GM21737 (cell line): ENCODE measurements around the gene CRHBP.
"Not testable (repeated sequence)": the region's sequence is repeated elsewhere in the genome, so short reads cannot be mapped to it uniquely, and the experiment has no call there.

Source experiments
- ATAC-seq: cut with Tn5 transposase; IDR thresholded peaks from one replicate; pipeline ENCODE4 v1.9.1; 2021; ENCODE audit warnings: mild to moderate bottlenecking, moderate library complexity; ENCODE audit not compliant: unreplicated experiment

CRHBP gene, protein sequence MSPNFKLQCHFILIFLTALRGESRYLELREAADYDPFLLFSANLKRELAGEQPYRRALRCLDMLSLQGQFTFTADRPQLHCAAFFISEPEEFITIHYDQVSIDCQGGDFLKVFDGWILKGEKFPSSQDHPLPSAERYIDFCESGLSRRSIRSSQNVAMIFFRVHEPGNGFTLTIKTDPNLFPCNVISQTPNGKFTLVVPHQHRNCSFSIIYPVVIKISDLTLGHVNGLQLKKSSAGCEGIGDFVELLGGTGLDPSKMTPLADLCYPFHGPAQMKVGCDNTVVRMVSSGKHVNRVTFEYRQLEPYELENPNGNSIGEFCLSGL

DNA sequence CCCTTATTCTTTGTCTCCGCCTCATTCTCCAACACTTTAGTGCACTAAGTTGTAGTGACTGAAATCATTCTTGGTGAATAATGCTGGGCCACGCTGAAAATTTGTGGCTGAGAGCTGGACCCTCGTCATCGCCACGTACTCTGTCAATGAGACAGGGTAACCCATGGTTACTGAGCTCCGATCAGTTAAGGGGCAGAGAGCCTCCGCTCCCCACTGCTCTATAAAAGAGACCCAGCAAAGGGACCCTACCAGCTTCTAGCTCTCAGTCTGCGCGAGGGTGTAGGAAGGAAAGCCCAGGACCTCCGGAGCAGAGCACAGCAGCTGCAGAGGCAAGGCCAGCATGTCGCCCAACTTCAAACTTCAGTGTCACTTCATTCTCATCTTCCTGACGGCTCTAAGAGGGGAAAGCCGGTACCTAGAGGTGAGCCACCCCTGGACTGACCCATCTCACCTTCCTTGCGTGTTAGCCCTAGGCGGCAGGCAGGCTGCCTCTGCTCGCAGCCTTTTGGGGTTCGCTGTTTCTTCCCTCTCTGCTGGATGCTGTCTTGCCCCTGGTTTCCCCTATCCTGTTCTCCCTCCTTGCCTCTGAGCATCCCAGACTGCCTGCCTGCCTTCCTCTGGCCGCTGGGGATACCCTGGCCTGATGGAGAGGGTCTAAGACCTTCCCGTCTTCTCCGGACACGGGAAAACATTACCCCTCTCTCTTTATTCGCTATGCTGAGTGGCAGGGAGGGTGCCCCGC, at the start of gene CRHBP:
Gene CRHBP (plus strand): TSS at position 251 of the 742 bp plus-strand sequence. CDS start 90 bp downstream, at position 341.
- ATAC-seq: no peak

DNA sequence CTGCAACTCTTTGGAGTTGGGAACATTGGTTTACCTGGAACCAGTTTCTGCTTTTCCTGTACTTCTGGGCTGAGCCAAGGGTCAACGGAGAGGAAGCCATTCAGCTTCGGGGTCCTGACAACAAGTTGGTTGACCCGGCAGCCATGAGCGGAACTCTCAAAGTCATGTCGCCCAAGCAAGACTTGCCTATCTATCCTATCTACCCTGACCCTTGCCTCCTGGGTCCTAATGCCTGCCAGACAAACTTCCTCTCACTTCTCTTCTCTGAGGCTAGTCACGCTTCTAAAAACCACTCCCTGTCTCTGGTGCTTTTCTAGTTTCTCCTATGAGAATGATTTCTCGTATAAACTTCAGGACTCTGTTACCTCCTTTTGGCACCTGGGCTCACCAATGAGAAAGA, 44.7 kb upstream of the CRHBP start:
- ATAC-seq: no peak

DNA sequence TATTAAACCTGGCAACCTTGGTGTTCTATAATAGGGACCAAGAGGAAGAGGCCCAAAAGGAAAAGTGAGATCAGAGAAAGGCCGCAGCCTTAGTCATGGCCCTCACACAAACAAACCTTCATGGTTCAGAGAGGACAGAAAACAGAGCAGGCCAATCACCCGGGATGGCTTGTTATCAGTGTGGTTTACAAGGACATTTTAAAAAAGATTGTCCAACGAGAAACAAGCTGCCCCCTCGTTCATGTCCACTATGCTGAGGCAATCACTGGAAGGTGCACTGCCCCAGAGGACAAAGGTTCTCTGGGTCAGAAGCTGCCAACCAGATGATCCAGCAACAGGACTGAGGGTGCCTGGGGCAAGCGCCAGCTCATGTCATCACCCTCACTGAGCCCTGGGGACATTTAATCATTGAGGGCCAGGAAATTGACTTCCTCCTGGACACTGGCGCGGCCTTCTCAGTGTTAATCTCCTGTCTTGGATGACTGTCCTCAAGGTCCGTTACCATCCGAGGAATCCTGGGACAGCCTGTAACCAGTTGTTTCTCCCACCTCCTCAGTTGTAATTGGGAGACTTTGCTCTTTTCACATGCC, 42.4 kb upstream of the CRHBP start:
- ATAC-seq: not testable (repeated sequence)

DNA sequence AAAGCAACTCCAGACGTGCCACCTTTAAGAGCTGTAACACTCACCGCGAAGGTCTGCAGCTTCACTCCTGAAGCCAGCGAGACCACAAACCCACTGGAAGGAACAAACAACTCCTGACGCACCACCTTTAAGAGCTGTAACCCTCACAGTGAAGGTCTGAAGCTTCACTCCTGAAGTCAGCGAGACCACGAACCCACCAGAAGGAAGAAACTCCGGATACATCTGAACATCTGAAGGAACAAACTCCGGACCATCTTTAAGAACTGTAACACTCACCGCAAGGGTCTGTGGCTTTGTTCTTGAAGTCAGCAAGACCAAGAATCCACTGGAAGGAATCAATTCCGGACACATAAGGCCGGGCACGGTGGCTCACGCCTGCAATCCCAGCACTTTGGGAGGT, 38.2 kb upstream of the CRHBP start:
- ATAC-seq: not testable (repeated sequence)

DNA sequence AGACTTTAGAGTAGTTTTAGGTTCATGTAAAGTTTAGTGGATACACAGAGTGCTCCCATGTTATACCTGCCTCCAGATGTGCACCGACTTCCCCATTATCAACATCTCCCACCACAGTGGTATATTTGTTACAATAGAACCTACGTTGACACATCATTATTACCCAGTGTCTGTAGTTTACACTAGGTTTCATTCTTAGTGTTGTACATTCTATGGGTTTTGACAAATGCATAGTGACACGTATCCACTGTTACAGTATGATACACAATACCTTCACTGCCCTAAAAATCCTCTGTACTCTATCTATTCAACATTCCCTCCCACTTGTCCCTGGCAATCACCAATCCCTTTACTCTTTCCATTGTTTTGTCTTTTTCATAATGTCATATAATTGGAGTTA, 34.3 kb upstream of the CRHBP start:
- no peak for ATAC-seq

DNA sequence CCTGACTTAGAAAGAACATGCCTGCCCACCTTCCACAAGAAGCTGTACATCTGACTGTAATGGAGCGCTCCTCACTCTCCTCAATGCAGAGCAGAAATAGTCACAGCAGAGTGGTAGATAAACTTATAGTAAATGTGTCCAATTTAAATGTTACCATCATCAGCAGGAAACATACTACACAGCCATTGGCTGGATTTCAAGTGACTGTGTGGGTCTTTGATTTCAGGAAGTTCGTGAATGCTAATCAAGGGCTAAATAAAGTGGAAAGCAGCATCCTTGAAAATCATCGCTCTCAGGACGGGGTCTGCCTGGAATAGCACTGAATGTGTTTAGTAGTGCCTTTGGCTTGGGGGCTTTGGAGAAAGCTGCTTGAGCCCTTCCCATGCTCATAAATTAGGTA, 32.4 kb upstream of the CRHBP start:
- no peak for ATAC-seq

DNA sequence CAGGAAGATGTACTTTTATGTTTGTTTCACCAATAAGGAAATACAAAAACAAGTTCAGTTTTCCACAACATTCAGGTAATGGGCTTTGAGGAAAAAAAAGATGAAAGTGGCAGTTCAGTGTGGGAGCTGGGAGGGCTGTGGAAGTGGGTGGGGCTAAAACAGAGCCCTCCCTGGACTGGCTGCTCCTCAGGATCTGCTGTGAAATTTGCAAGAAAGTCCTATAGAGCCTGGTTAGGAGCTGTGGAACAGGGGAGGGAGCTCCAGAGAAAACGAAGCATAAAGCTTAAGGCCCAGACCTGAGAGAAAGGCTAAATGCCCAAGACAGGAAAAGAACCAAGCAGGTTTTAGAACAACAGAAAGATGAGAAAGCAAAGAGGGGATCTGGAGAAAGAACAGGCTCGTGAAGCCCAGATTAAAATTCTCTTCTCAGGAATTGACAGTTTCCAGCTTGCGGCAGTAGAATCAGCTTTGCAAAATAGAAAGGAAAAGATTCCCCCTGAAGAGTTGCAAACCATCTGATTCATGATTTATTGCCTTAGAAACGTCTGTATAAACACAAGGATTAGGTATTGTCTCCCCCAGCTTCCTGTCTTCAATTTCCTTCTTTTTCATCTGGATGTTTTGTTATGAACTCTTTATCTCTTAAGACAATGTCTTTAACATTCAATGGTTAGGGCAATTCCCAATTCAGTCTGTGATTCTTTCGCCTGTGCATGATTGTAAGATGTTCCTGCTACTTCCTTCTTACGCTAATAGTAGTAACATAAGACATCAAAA, 26.3 kb upstream of the CRHBP start:
- no peak for ATAC-seq

DNA sequence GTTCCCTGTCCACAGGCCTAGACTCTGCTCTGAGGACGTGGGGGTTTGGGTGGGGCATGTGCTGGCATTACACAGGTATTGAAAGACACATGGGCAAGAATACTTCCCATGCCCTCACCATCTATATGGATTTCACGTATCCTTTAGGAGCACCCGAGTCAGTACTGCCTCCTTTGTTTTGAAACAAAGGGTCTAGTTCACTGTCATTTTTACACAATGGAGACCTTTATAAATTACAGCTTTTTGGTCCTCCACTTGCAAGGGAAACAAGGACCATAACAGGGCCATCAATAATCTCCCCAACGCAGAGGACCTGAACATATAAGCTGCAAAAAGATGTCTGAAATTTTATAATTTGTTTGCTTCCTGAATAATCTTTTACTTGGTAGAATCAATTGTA, 24.9 kb upstream of the CRHBP start:
- ATAC-seq: no peak

DNA sequence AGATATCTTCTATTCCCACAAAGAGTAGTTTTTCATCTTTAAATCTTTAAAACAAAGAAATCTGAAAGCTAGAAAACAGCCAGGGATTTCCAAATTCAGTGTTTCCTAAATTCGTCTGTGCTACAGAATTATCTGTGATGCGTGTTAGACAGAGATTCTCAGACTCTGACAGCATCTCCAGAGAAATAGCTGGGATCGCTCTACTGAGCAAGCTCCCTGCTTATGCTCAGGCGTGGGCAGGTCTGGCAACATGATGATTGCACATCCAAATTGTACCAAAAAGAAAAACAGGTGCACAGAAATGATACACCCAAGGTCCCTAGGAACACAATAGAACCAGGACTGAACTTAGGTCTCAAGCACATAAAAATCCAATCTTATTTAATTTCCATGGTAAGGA, 22.8 kb upstream of the CRHBP start:
- ATAC-seq: no peak

DNA sequence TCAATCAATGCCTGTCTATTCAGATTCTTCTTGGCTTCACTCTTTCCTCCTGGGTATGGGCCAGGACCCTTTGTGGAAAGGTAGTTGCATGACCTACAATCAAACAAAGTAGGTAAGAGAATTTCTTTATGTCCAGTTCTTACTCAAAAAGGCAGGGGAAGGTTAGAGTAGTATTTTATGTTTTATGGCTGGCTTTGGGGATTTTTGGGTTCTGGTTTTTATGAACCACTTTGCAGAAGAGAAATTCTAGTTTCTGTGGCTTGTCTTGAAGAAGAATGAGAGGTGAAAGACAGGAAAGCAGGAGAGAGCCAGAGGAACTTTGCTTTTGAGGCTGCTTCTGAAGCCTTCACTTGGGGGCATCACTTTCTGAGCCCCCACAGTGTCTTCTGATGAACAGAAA, 14.7 kb upstream of the CRHBP start:
- no peak for ATAC-seq

DNA sequence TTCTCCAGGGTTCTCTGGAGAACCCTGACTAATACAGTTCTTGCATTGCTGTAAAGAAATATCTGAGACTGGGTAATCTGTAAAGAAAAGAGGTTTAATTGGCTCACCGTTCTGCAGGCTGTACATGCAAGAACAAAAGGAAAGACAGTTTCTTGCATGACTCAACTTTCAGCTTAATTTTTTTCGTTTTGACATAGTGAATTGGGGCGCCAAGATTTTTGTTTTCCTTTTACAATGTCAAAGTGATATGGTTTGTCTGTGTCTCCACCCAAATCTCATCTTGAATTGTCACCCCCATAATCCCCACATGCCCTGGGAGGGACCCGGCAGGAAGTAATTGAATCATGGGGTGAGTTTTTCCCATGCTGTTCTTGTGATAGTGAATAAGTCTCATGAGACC, 11.8 kb upstream of the CRHBP start:
- ATAC-seq: no peak

DNA sequence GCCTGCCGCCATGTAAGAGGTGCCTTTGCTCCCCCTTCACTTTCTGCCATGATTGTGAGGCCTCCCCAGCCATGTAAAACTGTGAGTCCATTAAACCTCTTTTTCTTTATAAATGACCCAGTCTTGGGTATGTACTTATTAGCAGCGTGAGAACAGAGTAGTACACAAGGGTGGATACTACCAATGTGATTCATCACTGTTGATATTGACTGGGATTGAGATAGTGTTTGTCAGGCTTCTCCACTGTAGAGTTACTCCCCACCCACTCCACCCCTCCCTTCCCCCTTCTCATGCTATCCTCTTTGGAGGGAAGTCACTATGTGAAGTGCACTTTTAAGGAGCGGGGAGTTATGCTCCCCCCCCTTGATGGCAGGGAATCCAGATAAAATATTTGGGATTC, 11.4 kb upstream of the CRHBP start:
- ATAC-seq: no peak

DNA sequence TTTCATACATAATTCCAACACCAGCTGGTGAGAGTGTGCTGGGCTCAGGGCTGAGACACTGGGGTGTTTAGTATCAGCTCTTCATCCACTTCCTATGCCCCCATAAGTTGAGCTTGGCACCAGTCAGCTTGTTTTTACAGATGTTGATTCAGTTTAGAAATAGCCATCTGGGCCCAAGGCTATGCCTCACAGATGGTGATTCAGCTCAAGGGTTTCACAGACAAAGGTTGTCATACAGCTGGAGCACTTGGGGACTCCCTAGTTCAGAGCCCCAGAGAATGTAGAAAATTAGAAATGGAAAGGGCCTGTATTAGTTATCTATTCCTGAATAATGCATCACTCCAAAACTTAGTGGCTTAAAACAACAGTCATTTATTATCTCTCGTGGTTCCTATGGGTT, 10.3 kb upstream of the CRHBP start:
- no peak for ATAC-seq

DNA sequence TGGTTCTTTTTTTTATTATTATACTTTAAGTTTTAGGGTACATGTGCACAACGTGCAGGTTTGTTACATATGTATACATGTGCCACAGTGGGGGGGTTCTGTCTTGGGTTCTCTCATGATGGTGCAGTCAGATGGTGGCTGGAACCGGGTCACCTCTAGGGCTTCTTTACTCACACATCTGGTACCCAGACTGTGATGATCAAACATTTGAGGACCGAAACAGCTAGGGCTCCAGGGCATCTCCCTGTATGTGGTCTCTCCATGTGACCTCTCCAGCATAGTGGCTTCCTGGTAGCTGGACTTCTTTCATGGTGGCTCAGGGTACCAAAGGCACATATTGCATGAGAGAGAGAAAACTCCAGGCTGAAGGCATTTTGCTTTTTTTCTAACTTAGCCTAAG, 9.8 kb upstream of the CRHBP start:
- no peak for ATAC-seq

DNA sequence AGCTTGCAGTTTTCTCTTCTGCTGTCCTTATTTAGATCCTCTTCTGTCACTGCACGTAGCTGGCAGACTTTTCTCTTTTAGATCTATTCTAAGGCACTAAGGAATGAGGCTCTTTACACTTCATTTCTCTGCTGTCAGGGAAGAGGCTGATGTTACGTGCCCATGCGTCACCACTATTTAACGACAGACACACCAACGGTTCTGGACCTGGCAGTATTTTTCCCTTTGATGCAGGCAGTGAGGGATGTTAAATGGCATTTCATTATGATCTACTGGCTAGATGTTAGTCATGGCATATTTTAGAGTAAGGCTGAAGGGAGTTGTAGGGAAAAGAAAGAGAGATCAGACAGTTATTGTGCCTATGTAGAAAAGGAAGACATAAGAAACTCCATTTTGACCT, 8.2 kb upstream of the CRHBP start:
- ATAC-seq: no peak

DNA sequence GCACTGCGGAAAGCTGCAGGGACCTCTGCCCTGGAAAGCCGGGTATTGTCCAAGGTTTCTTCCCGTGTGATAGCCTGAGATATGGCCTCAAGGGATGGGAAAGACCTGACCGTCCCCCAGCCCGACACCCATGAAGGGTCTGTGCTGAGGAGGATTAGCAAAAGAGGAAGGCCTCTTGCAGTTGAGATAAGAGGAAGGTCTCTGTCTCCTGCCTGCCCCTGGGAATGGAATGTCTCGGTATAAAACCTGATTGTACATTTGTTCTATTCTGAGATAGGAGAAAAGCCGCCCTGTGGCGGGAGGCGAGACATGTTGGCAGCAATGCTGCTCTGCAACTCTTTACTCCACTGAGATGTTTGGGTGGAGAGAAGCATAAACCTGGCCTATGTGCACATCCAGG, 7.6 kb upstream of the CRHBP start:
- ATAC-seq: not testable (repeated sequence)

DNA sequence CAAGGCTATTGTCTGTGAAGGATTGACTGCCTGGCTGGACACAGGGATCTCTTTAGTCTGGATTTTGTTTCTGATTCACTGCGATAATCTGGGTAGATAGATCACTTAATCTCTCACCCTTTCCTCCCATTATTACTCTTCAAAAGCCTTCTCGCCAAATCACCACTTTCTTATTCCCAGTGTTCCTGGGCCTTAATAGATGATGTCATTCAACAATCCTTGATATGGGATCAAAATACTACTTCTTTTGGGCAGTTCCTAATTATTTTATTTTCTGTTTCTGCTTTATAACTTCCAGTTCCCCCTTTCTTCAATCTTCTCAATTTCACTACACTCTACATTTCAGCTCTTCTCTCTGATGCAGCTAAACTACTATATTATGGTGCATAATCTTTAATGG, 6.8 kb upstream of the CRHBP start:
- no peak for ATAC-seq

DNA sequence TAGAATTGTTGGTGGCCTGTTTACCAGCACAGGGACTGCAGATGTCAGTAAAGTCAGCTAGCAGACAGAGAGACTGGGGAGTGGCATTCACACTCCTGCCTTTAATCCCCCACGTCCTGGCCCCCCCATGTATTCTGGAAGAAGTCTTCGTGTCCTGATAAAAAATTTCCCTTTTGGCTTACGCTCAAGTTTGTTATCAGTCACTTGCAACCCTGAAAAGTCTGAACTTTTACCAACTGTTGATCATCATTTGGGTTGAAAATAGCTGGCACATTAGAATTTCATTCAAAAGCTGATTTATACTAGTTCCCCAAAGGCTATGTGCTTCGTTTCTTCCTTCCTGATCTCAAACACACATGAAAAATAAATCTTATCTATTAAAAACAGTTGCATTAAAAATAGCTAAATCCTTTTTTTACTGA, 5.8 kb upstream of the CRHBP start:
- no peak for ATAC-seq

DNA sequence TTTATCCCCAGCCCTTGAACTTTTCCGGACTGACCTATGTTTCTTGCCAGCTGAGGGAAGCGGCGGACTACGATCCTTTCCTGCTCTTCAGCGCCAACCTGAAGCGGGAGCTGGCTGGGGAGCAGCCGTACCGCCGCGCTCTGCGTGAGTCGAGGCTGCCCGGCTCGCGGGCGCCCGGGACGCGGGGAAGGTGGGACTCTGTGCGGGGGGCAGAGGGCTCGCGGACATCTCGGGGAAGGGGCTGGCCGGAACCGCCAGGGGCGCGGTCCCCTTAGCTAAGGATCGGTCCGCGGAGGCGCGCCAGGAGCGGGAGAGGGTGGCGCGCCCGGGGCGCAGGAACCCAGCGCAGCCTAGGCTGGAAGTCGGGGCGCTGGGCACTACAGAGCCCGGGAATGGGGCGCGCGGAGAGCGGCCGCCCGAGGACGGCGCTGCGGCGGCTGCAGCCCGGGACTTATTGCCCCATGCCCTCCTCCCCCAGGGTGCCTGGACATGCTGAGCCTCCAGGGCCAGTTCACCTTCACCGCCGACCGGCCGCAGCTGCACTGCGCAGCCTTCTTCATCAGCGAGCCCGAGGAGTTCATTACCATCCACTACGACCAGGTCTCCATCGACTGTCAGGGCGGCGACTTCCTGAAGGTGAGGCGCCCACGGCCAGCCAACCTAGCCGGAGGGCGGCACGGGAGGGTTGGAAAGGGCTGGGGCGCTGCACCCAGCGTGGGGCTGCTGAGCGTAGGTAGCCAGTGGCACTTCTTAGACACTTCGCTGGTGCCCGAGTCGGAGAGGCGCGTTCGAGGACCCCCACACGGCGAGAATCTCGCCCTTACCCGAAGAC, 922 bp downstream of the CRHBP start:
- no peak for ATAC-seq

DNA sequence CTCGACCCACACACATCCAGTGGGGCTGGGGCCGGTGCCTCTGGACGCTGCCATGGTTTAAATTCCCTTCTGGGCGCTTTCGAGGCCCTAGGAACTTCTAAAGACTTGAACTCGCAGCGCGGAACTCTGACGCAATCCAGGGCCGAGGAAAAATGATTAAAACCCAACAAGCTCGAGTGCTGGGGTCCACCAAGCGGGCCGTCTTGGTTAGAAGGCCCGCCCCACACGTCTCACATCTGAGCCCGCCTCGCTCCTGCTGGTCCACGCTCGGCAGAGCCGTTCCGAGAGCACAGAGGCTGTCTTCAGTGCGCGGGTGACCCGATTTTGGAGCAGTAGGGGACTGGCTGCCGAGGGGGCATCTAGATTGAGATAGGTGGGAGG, 1.5 kb downstream of the CRHBP start:
- ATAC-seq: no peak

DNA sequence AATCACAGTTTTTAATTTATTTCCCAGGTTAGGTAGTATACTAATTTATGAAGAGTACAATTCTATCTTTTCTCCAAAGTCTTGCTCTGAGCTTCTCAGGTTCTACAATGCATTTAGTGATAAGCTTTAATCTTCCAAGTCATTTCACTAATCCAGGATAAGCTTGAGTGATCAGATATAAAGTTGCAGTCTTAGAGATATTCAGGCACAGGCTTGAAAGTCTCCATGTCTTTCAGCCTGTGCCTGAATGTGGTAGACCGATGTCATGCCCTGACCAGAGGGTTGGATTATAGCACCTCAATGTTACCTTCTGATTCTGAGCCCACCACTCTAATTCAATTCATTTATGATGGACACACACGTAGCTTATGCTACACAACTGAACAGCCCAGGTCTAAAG, 3.2 kb downstream of the CRHBP start:
- ATAC-seq: no peak
